Ramos (cell line): ENCODE data around the gene FAM83C.

Source experiments
- in situ Hi-C: fragments of 300-500 bp; cut with MboI; formaldehyde crosslinking; loops from one replicate; pipeline ENCODE4 v1.14.3; 2022; ENCODE audit warnings: low sequenced_read_pairs; ENCODE audit not compliant: unreplicated experiment

The FAM83C gene

DNA sequence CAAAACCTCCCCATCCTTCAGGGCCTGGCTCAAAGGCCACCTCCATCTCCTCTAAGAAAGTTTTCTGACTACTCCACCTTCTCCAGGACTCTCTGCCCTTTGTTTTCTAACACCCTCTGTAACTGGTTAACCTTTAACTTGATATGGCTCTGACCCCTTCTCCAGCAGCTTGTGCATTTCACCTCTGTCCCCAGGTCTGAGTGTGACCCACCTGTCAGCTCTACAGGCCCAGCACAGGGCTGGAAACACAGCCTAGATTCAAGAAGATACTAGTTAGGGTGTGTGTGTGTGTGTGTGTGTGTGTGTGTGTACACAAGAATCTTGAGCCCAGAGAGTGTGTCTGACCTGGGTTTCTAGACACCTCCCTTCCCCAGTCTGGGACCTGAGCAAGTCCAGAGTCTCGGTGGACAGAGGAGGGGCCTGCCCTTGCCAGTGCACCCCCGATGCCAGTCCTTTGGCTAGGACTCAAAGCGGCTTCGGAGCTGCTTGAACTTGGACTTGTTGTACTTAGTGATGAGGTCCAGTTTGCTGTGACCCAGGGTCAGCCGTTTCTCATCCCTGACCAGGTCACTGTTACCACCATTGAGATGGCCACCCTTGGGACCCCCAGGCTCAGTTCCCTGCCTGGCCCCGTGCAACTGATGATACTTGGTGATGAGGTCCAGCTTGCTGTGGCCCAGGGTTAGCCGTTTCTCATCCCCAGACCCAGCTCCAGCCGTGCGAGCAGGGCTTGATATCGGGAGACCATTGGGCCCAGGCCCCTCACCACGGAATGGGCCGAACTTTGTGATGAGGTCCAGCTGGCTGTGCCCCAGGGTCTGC, 5.9 kb downstream of the FAM83C start:
- in situ Hi-C loops, result no loop called here

DNA sequence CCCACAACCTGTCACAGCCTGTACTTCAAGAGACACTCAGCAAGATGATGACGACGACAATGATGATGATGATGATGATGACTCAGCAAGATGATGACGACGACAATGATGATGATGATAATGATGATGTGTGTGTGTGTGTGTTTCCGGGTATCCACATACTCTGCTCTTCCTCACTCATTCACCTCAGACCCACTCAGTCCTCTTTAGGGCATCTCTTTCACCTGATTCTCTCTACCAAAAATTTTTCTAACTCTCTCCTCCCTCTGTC, 6.5 kb downstream of the FAM83C start:
- in situ Hi-C loops, result no loop called here

- in situ Hi-C loops, result no loop called here
These were observed 7.0 kb downstream of the FAM83C start for GRCh38 chr20:35284992-35285805.

- in situ Hi-C loops, result no loop called here
These were observed 7.8 kb downstream of the FAM83C start, which contains the start of gene EIF6 for GRCh38 chr20:35284267-35284991. Gene EIF6 (minus strand): TSS chr20:35284772. CDS start chr20:35284487, 285 bp downstream.

GRCh38 chr20:35283441-35284266, 8.6 kb downstream of the FAM83C start:
- in situ Hi-C loops, result no loop called here

DNA sequence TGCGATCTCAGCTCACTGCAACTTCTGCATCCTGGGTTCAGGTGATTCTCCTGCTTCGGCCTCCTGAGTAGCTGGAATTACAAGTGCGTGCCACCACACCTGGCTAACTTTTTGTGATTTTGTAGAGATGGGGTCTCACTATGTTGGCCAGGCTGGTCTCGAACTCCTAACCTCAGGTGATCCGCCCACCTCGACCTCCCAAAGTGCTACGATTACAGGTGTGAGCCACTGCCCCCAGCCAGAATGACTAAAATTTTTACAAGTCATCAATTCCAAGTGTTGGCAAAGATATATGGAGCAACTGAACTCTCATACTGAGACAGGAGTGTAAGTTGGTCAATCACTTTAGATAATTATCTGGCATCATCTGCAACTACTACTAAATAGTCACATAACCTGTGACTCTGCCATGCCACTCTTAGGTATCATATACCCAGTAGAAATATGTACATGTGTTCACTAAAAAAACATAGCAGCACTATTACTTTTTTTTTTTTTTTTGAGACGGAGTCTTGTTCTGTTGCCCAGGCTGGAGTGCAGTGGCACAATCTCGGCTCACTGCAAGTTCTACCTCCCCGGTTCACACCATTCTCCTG, 10.6 kb downstream of the FAM83C start:
- in situ Hi-C loops, result no loop called here

GRCh38 chr20:35280523-35280922, 11.7 kb downstream of the FAM83C start:
- in situ Hi-C loops, result no loop called here

DNA sequence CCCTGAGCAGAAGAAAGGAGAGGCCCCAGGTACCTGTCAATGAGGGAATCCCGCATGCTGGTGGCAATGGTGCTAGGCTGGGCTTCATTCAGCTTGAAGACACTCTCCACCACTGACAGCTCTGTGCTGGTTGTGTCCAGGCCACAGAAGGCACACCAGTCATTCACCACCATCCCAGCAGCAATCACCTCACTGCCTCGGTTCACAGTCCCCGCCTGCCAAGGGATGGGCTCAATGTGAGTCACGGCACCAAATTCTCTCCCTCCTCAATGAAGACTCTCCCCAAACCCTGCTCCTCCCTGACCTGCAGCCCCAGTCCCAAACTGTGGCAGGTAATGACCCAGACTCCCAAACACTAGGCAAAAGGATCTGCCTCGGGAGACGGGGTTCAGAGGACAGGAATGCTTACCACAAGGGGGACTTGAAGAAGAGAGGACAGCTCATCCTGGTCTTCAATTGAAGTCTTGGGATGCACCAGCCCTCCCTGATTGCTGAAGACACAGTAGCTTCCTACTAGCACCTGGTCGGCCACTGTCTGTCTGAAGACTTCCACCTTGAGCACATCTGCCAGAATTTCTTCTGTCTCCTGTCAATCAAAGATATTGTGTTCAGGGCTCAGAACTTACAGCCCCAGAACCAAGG, 12.6 kb downstream of the FAM83C start:
- in situ Hi-C loops, result no loop called here

DNA sequence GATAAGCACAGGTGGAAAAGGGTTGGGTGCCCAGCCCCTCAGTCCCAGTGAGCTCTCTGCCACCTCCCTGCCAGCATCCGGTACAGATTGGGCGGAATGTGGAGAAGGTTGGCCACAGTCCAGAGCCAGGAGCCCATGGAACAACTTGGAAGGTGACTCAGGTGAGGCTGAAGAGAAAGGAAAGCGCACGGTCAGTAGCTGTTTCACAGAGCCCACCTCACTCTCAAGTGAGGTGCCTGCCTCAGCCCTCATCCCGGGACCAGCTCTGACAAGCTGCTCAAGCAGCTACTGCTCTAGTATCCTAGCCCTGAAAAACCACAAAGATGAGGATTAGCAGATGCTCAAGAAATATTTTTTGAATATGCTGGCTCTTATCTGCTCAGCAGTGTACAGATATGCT, 13.2 kb downstream of the FAM83C start:
- in situ Hi-C loops, result no loop called here

DNA sequence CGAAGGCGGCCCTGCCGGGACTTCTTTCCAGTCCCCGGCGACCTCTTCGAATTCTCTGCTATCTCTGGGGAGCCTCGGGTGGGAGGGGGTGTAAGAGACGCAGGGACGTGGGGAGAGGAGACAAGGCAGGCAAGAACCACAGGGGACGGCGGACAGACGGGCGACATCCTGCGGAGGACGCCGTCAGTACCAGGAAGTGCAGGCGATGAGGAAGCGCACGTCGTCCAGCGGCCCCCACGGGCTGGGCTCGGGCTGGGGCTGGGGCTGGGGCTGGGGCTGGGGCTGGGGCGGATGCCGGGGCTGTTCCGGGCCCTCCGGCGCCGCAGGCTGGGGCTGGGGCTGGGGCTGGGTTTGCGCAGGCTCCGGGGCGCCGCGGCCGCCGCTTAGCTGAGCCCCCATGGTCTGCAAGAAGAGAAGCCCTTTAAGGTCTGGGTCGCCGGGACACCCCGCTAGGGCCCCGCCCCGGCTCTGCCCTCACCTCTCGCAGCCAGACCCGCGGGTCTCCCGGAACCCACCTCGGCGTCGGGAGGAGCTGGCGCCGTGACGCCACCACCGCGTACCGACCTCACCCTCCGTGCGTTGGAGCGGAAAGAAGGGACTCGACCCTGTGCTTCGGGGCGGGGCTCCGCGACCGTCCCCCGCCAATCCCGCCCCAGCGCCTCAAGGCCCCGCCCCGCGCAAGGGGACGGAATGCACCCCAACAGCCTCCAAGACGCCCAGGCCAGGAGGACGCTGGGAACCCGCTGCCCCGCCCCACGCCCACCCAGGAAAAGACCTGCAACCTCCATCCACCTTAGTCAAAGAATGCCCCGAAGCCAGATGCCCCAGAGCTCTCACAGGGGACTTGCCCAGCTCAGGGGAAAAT, 14.5 kb downstream of the FAM83C start, which contains the start of gene MMP24OS:
Gene MMP24OS (minus strand): TSS at position 592 of the 865 bp plus-strand sequence. CDS start 193 bp downstream, at position 399.
- in situ Hi-C loops, result no loop called here

- in situ Hi-C loops, result no loop called here
These were observed 15.1 kb downstream of the FAM83C start for GRCh38 chr20:35277127-35277526.

DNA sequence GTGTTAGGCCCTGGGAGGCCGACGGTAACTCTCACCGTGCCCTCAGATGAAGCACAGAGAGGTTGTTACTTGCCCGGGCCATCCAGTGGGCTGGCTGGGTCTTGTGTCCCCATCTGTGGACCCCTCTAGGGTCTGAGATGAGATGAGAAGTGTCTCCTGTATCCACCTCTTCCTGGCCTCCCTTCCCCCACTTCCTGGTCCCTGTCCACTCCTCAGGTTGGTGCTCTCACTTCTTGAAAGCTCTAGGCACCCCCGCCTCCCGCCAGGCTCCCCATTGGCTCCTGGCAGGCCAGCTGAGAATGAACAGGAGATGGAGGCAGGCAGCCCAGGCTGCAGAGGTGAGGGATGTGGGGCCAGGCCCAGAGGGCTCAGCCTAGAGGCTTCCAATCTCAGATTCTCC, 15.8 kb downstream of the FAM83C start:
- in situ Hi-C loops, result no loop called here

DNA sequence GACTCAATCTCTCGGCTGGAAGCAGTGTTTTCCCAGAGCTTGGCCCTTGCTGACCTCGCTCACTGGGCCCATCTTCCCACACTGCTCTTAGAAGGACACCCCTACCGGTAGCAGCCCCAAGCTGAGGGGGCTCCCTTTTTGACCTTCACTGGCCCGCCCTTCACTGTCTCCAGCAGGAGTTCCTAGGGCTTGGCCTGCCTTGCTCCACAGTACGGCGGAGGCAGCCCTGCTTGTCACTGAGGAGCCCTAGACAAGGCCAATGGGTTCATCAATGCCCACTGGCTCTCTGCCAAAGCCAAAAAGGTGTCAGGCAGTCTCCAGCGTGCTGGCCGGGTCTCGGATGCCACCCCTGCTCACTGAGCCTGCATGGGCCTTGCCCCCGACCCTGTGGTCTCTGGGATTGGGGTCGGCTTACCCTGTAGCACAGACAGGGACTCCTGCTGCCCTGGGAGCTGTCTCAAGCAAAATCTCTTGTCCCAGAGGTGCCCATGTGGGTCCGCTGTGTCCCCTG, 16.4 kb downstream of the FAM83C start:
- in situ Hi-C loops, result no loop called here

DNA sequence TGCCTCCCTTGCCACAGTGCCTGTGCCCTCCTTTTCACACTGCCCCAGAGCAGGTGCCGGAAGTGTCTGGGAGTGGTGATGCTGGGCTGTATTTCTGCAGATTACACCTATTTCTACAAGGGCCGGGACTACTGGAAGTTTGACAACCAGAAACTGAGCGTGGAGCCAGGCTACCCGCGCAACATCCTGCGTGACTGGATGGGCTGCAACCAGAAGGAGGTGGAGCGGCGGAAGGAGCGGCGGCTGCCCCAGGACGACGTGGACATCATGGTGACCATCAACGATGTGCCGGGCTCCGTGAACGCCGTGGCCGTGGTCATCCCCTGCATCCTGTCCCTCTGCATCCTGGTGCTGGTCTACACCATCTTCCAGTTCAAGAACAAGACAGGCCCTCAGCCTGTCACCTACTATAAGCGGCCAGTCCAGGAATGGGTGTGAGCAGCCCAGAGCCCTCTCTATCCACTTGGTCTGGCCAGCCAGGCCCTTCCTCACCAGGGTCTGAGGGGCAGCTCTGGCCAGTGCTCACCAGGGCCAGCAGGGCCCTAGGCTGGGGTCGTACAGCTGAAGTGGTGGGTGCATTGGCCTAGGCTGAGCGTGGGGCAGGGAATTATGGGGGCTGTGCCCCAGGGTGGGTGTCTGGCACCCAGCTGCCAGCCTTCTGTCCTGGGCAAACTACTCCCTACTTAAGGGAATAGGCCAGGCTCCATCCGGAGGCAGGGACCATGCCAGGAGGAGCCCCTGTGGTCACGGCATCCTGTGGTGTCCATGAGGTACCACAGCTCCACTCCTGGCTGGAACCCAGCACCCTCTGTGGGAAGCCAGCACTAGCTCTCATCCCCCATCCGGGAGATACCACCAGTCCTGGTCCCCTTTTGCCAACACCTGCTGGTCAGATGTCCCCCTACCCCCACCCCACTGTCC, 17.8 kb downstream of the FAM83C start:
- in situ Hi-C loops, result no loop called here

- in situ Hi-C loops, result no loop called here
These were observed 18.6 kb downstream of the FAM83C start for GRCh38 chr20:35273449-35274171.

GRCh38 chr20:35271904-35272303, 20.3 kb downstream of the FAM83C start:
- in situ Hi-C loops, result no loop called here
